Neural crest cell (in vitro differentiated cells): ENCODE results near the gene USP7. TPM values are rescaled to one million over a fixed set of nuclear protein-coding genes. Genes with fewer than 3 reads are reported as not detected.

Experiments used
- DNase-seq: peaks from one replicate; pipeline ENCODE4 v3.0.0; 2021; ENCODE audit warnings: low read depth, mixed read lengths, low spot score
- H3K27ac Mint-ChIP-seq: one replicate; pipeline ENCODE4 v1.8.0; 2021; ENCODE audit warnings: mild to moderate bottlenecking, mixed read lengths; ENCODE audit not compliant: unreplicated experiment
- H3K27me3 Mint-ChIP-seq: 2 replicates; pipeline ENCODE4 v1.8.0; 2021; ENCODE audit warnings: low read depth, mild to moderate bottlenecking, mixed read lengths
- H3K36me3 Mint-ChIP-seq: 2 replicates; pipeline ENCODE4 v1.8.0; 2021; ENCODE audit warnings: low read depth, mild to moderate bottlenecking, mixed read lengths
- H3K4me1 Mint-ChIP-seq: 2 replicates; pipeline ENCODE4 v1.8.0; 2021; ENCODE audit warnings: mixed read lengths
- H3K4me3 Mint-ChIP-seq: one replicate; pipeline ENCODE4 v1.8.0; 2021; ENCODE audit warnings: mild to moderate bottlenecking, mixed read lengths
- H3K9me3 Mint-ChIP-seq: 2 replicates; pipeline ENCODE4 v1.8.0; 2021; ENCODE audit warnings: mixed read lengths
- total RNA-seq: library from RNA; stranded (reverse); gene quantifications from 2 replicates; pipeline ENCODE4 v1.2.1, GENCODE V29; 2021
- TF ChIP-seq, protein P1 (sequence below): fragments of 200-600 bp; sonication (generic); conservative IDR thresholded peaks from 2 replicates; pipeline ENCODE4 v1.5.0; 2021; ENCODE audit warnings: antibody characterized with exemption, mild to moderate bottlenecking

USP7 gene
- total RNA-seq, 1 donor from 2014 or later: 162 TPM

DNA sequence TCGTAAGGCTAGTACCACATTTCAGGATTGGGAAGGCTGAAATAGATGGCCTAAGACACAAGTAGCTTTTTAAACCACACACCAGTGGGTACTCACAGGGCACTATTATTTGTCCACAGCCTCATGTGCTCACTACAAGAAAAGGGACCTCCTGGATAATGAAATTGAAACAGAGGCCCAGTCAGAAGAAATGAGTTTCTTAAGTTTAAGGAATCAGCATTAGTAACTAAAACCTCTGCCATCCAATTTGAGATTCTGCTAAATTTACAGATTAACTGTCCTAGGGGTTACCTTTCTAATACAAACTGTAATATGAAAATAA, 3.0 kb downstream of the USP7 start:
- H3K4me1 Mint-ChIP-seq: peaks cover 63% of the 10 kb centered on the region
- H3K4me3 Mint-ChIP-seq: peak overlapping the region; percentile 96
- H3K36me3 Mint-ChIP-seq: no peaks in the 10 kb centered on the region
- H3K9me3 Mint-ChIP-seq: no peaks in the 10 kb centered on the region
- peaks cover 5% of the 10 kb centered on the region for H3K27me3 Mint-ChIP-seq
- H3K27ac Mint-ChIP-seq: no peak overlapping the region
- TF ChIP-seq, protein P1, sequence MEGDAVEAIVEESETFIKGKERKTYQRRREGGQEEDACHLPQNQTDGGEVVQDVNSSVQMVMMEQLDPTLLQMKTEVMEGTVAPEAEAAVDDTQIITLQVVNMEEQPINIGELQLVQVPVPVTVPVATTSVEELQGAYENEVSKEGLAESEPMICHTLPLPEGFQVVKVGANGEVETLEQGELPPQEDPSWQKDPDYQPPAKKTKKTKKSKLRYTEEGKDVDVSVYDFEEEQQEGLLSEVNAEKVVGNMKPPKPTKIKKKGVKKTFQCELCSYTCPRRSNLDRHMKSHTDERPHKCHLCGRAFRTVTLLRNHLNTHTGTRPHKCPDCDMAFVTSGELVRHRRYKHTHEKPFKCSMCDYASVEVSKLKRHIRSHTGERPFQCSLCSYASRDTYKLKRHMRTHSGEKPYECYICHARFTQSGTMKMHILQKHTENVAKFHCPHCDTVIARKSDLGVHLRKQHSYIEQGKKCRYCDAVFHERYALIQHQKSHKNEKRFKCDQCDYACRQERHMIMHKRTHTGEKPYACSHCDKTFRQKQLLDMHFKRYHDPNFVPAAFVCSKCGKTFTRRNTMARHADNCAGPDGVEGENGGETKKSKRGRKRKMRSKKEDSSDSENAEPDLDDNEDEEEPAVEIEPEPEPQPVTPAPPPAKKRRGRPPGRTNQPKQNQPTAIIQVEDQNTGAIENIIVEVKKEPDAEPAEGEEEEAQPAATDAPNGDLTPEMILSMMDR: no peak
- no peak for DNase-seq

DNA sequence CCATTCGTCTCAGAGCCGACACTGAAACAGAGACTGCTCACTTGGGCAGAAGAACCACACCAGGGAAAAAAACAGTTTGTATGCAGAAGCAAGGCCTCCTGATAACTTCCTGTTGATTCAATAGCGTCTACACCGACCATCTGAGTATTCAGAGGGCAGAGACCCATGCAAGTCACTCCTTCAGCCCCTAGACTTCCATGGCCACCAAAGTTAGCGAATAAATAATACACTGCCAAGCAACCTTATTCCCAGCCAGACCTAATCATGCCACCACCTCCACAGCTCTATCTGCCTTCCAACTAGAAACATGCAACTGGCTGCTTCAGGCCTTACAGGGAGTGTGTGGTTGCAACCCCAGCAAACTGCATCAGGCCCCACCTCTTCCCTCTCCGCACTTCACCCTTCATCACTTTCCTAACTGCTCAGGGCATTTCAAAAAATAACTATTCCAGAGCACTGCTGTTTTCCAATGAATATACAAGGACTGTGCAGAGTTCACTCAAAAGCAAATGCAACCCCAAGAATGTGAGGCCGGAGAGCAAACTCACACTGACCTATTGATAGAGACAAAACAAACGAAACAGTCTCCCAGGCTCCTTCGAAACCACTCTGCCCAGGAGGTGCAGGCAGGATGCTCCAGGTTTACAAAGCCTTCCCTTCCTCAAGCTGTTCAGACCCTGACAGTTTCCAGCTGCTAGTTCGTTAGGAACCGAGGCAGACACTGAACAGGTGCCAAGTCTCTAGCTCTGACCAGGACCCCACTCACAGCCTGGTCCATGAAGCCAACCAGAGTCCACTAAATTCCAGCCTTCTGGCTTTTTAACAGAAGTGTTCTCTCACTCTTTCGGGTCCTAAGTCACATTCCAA, 3.6 kb downstream of the USP7 start:
- H3K27ac Mint-ChIP-seq: no peak overlapping the region
- H3K36me3 Mint-ChIP-seq: no peaks in the 10 kb centered on the region
- H3K9me3 Mint-ChIP-seq: no peaks in the 10 kb centered on the region
- DNase-seq: no peak
- peaks cover 4% of the 10 kb centered on the region for H3K27me3 Mint-ChIP-seq
- peak overlapping the region; percentile 96 for H3K4me3 Mint-ChIP-seq
- TF ChIP-seq, protein P1: no peak
- H3K4me1 Mint-ChIP-seq: peaks cover 64% of the 10 kb centered on the region

DNA sequence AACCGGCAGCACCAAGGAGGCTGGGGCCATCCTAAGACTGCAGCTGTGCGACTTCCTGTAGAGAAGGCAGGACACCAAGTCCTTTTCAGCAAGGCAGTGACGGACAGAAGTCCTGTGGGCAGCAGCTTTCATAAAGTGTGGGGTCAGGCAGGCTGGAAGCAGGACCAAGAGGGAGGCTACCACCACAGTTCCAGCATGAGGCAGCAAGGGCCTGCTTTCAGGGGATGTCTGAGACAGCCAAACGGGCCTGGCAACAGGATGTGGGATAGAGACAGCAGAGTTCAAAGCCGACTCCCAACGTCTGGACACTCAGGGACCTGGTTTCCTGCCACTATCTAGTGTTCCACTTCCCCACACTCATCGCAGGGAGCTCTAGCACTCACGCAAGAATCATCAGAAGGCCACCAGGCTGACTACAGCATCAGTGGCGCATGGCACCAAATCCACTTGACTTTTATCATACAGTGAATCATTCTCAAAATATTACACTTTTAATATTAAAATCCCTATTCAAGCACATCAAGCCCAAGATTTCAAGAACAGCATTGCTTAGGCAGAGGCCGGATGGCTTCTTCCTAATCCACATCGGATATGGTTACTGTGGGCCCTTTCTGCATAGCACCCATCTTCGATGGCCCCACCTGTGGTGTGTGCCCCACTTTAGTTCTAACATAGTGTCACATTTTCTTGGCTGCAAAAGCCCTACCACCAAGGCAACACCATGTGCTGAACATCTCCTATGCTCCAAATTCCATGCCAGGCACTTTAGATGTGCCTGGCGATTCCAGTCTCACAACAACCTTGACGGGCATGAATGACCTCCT, 5.2 kb downstream of the USP7 start:
- Mint-ChIP-seq H3K27ac (no peak overlapping the region), H3K27me3 (no peaks in the 10 kb centered on the region), H3K36me3 (no peaks in the 10 kb centered on the region), H3K4me3 (peak overlapping the region; percentile 96), H3K4me1 (peaks cover 64% of the 10 kb centered on the region), H3K9me3 (no peaks in the 10 kb centered on the region)
- DNase-seq: no peak
- TF ChIP-seq, protein P1: no peak

DNA sequence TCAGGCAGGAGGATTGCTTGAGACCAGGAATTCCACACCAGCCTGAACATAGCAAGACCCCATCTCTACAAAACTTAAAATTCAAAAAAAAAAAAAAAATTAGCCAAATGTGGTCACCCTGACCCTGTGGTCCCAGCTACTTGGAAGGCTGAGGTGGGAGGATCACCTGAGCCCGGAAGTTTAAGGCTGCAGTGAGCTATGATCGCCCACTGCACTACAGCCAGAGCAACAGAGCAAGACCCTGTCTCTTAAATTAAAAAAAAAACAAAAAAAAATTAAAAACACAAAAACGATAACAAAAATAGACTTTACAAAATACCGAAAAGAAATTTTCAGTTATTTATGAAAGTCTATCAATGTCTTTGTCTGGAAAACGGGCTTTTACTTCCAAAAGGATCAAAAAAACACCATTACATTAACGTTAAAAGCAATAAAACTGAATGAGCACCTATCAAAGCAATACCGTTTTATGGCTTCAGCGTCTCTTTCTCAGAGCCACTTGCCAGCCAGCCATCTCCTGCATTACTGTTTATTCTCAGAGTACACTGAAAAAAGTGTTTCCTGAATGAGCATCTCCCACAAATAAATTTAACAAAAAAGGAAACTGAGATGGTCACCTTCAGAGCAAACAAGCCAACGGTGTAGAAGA, 6.1 kb downstream of the USP7 start:
- TF ChIP-seq, protein P1: no peak
- no peaks in the 10 kb centered on the region for H3K9me3 Mint-ChIP-seq
- peaks cover 71% of the 10 kb centered on the region for H3K4me1 Mint-ChIP-seq
- H3K36me3 Mint-ChIP-seq: no peaks in the 10 kb centered on the region
- no peak overlapping the region for H3K27ac Mint-ChIP-seq
- DNase-seq: no peak
- no peaks in the 10 kb centered on the region for H3K27me3 Mint-ChIP-seq
- H3K4me3 Mint-ChIP-seq: peak overlapping the region; percentile 69

DNA sequence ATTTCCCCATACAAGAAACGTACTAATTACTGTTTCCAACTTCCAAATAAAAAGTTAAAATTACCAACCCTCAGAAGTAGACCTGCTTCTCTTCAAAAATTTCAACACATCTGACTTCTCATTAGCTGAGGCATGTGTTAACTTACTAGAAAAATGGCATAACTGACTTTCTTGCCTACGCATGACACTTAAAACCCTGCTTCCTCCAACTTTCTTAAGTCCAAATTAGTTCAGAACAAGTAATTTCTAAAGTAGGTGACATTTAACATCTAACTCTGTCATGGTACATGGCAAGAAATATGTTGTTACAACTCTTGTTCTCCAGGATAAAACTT, 6.7 kb downstream of the USP7 start:
- Mint-ChIP-seq H3K27ac (no peak overlapping the region), H3K36me3 (no peaks in the 10 kb centered on the region), H3K4me3 (no peak overlapping the region), H3K9me3 (no peaks in the 10 kb centered on the region), H3K4me1 (peaks cover 70% of the 10 kb centered on the region), H3K27me3 (no peaks in the 10 kb centered on the region)
- TF ChIP-seq, protein P1: no peak
- no peak for DNase-seq
